T-helper 1 cell treated with Interleukin-12 subunit alpha and Interleukin-12 subunit beta and Interleukin-4 antibody, amounts not matched to agents 30 μg/mL and 1 μg/mL, for 36 hours (primary cell): ENCODE measurements around the gene CNTFR.

Source experiments
- H3K27ac Mint-ChIP-seq: one replicate; pipeline ENCODE4 v1.8.0; 2021; ENCODE audit warnings: mild to moderate bottlenecking, mixed read lengths
- H3K27me3 Mint-ChIP-seq: one replicate; pipeline ENCODE4 v1.8.0; 2021; ENCODE audit warnings: low read depth, mixed read lengths
- H3K36me3 Mint-ChIP-seq: one replicate; pipeline ENCODE4 v1.8.0; 2021; ENCODE audit warnings: low read depth, mixed read lengths
- H3K4me1 Mint-ChIP-seq: one replicate; pipeline ENCODE4 v1.8.0; 2021; ENCODE audit warnings: low read depth, mixed read lengths
- H3K4me3 Mint-ChIP-seq: one replicate; pipeline ENCODE4 v1.8.0; 2021; ENCODE audit warnings: mild to moderate bottlenecking, moderate library complexity, mixed read lengths
- H3K9me3 Mint-ChIP-seq: one replicate; pipeline ENCODE4 v1.8.0; 2021; ENCODE audit warnings: mixed read lengths

Gene CNTFR

GRCh38 chr9:34560599-34561214 is 28.8 kb downstream of the CNTFR start:
- H3K4me1 Mint-ChIP-seq: no peaks in the 10 kb centered on the region
- H3K27me3 Mint-ChIP-seq: peaks cover 13% of the 10 kb centered on the region
- no peak overlapping the region for H3K4me3 Mint-ChIP-seq
- no peaks in the 10 kb centered on the region for H3K36me3 Mint-ChIP-seq
- H3K9me3 Mint-ChIP-seq: no peaks in the 10 kb centered on the region
- H3K27ac Mint-ChIP-seq: no peak overlapping the region

- H3K4me1 Mint-ChIP-seq: no peaks in the 10 kb centered on the region
- H3K9me3 Mint-ChIP-seq: no peaks in the 10 kb centered on the region
- no peak overlapping the region for H3K4me3 Mint-ChIP-seq
- H3K27me3 Mint-ChIP-seq: peaks cover 13% of the 10 kb centered on the region
- no peak overlapping the region for H3K27ac Mint-ChIP-seq
- no peaks in the 10 kb centered on the region for H3K36me3 Mint-ChIP-seq
Measured at GRCh38 chr9:34559624-34560455, 29.7 kb downstream of the CNTFR start.

- Mint-ChIP-seq H3K4me3 (no peak overlapping the region), H3K27me3 (peaks cover 13% of the 10 kb centered on the region), H3K36me3 (no peaks in the 10 kb centered on the region), H3K27ac (no peak overlapping the region), H3K9me3 (no peaks in the 10 kb centered on the region), H3K4me1 (no peaks in the 10 kb centered on the region)
Measured at GRCh38 chr9:34558919-34559623, 30.5 kb downstream of the CNTFR start.

- no peaks in the 10 kb centered on the region for H3K36me3 Mint-ChIP-seq
- no peak overlapping the region for H3K4me3 Mint-ChIP-seq
- H3K27me3 Mint-ChIP-seq: peaks cover 13% of the 10 kb centered on the region
- no peak overlapping the region for H3K27ac Mint-ChIP-seq
- H3K9me3 Mint-ChIP-seq: no peaks in the 10 kb centered on the region
- no peaks in the 10 kb centered on the region for H3K4me1 Mint-ChIP-seq
Measured at GRCh38 chr9:34558364-34558763, 31.2 kb downstream of the CNTFR start.

- Mint-ChIP-seq H3K4me1 (no peaks in the 10 kb centered on the region), H3K4me3 (no peak overlapping the region), H3K27me3 (peaks cover 13% of the 10 kb centered on the region), H3K9me3 (no peaks in the 10 kb centered on the region), H3K27ac (no peak overlapping the region), H3K36me3 (no peaks in the 10 kb centered on the region)
Measured at GRCh38 chr9:34557426-34558321, 31.9 kb downstream of the CNTFR start.

- Mint-ChIP-seq H3K4me3 (no peak overlapping the region), H3K36me3 (no peaks in the 10 kb centered on the region), H3K9me3 (no peaks in the 10 kb centered on the region), H3K27me3 (peaks cover 13% of the 10 kb centered on the region), H3K27ac (no peak overlapping the region), H3K4me1 (no peaks in the 10 kb centered on the region)
Measured at GRCh38 chr9:34556949-34557348, 32.6 kb downstream of the CNTFR start.

GRCh38 chr9:34555936-34556525 is 33.5 kb downstream of the CNTFR start:
- Mint-ChIP-seq H3K27ac (no peak overlapping the region), H3K4me3 (no peak overlapping the region), H3K4me1 (no peaks in the 10 kb centered on the region), H3K36me3 (no peaks in the 10 kb centered on the region), H3K9me3 (no peaks in the 10 kb centered on the region), H3K27me3 (peaks cover 13% of the 10 kb centered on the region)

- H3K9me3 Mint-ChIP-seq: no peaks in the 10 kb centered on the region
- no peak overlapping the region for H3K4me3 Mint-ChIP-seq
- no peak overlapping the region for H3K27ac Mint-ChIP-seq
- H3K36me3 Mint-ChIP-seq: no peaks in the 10 kb centered on the region
- peaks cover 13% of the 10 kb centered on the region for H3K27me3 Mint-ChIP-seq
- no peaks in the 10 kb centered on the region for H3K4me1 Mint-ChIP-seq
Measured at GRCh38 chr9:34555500-34555899, 34.0 kb downstream of the CNTFR start.

GRCh38 chr9:34555002-34555348 is 34.5 kb downstream of the CNTFR start:
- no peaks in the 10 kb centered on the region for H3K9me3 Mint-ChIP-seq
- no peak overlapping the region for H3K27ac Mint-ChIP-seq
- no peaks in the 10 kb centered on the region for H3K4me1 Mint-ChIP-seq
- no peak overlapping the region for H3K4me3 Mint-ChIP-seq
- H3K36me3 Mint-ChIP-seq: no peaks in the 10 kb centered on the region
- H3K27me3 Mint-ChIP-seq: peaks cover 9% of the 10 kb centered on the region

GRCh38 chr9:34554211-34555001 is 35.1 kb downstream of the CNTFR start:
- H3K27ac Mint-ChIP-seq: no peak overlapping the region
- no peaks in the 10 kb centered on the region for H3K36me3 Mint-ChIP-seq
- no peaks in the 10 kb centered on the region for H3K9me3 Mint-ChIP-seq
- H3K4me1 Mint-ChIP-seq: no peaks in the 10 kb centered on the region
- H3K4me3 Mint-ChIP-seq: no peak overlapping the region
- peaks cover 8% of the 10 kb centered on the region for H3K27me3 Mint-ChIP-seq

- Mint-ChIP-seq H3K4me3 (no peak overlapping the region), H3K27me3 (peaks cover 6% of the 10 kb centered on the region), H3K27ac (no peak overlapping the region), H3K4me1 (no peaks in the 10 kb centered on the region), H3K36me3 (no peaks in the 10 kb centered on the region), H3K9me3 (no peaks in the 10 kb centered on the region)
Measured at GRCh38 chr9:34553511-34554021, 36.0 kb downstream of the CNTFR start.

- no peaks in the 10 kb centered on the region for H3K36me3 Mint-ChIP-seq
- H3K27me3 Mint-ChIP-seq: peaks cover 8% of the 10 kb centered on the region
- no peaks in the 10 kb centered on the region for H3K4me1 Mint-ChIP-seq
- H3K4me3 Mint-ChIP-seq: no peak overlapping the region
- no peaks in the 10 kb centered on the region for H3K9me3 Mint-ChIP-seq
- no peak overlapping the region for H3K27ac Mint-ChIP-seq
Measured at GRCh38 chr9:34552986-34553385, 36.5 kb downstream of the CNTFR start.

GRCh38 chr9:34552606-34552981 is 36.9 kb downstream of the CNTFR start:
- H3K36me3 Mint-ChIP-seq: no peaks in the 10 kb centered on the region
- no peaks in the 10 kb centered on the region for H3K4me1 Mint-ChIP-seq
- no peak overlapping the region for H3K4me3 Mint-ChIP-seq
- no peaks in the 10 kb centered on the region for H3K9me3 Mint-ChIP-seq
- H3K27me3 Mint-ChIP-seq: peaks cover 8% of the 10 kb centered on the region
- H3K27ac Mint-ChIP-seq: no peak overlapping the region
